H1 (cell line): Measurements from ENCODE around the gene NELFB. TPM values are rescaled to one million over a fixed set of nuclear protein-coding genes. Genes with fewer than 3 reads are reported as not detected.

ENCODE experiments used
- CTCF ChIA-PET: fragments of 300-600 bp; sonication (Branson Sonifier 250); formaldehyde crosslinking; loops from one replicate; lab custom pipeline; 2021; ENCODE audit not compliant: partially characterized antibody; lab: Charles Lee
- POLR2A ChIA-PET: fragments of 300-600 bp; sonication (Branson Sonifier 250); formaldehyde crosslinking; loops from one replicate; lab custom pipeline; 2021; ENCODE audit warnings: inconsistent platforms; ENCODE audit not compliant: partially characterized antibody; lab: Charles Lee
- DNase-seq, 2 experiments: peaks; one replicate each; pipeline versions ENCODE4 v3.0.0 to v3.0.0-alpha.2; 2010 to 2022; ENCODE audit warnings: low spot score in 2 of 2, low read depth in 1 of 2, mixed read lengths in 1 of 2
- FAIRE-seq: peaks from 2 replicates; lab custom pipeline; 2011; peaks lifted over from hg19 to GRCh38; lab: Jason Lieb, UNC
- H2AFZ ChIP-seq: 2 replicates; pipeline ENCODE4 v1.8.1; 2012; ENCODE audit warnings: low read length, inconsistent platforms
- H2AK5ac ChIP-seq: 2 replicates; pipeline ENCODE4 v1.6.1; 2013; ENCODE audit warnings: low read depth, low read length
- H2BK120ac ChIP-seq: replicated peaks from 2 replicates; pipeline ENCODE3; 2013; ENCODE audit warnings: low read depth, low read length, inconsistent platforms
- H2BK12ac ChIP-seq: 2 replicates; pipeline ENCODE4 v1.6.1; 2013; ENCODE audit warnings: low read depth, low read length
- H2BK15ac ChIP-seq: 2 replicates; pipeline ENCODE4 v1.6.1; 2013; ENCODE audit warnings: low read length
- H2BK20ac ChIP-seq: 2 replicates; pipeline ENCODE4 v1.6.1; 2013; ENCODE audit warnings: low read length
- H2BK5ac ChIP-seq: 2 replicates; pipeline ENCODE4 v1.6.1; 2013; ENCODE audit warnings: low read depth, low read length
- H3K14ac ChIP-seq: 2 replicates; pipeline ENCODE4 v1.6.1; 2013; ENCODE audit warnings: inconsistent platforms; ENCODE audit not compliant: insufficient read length
- H3K18ac ChIP-seq: 2 replicates; pipeline ENCODE4 v1.6.1; 2013; ENCODE audit warnings: low read length; ENCODE audit errors: extremely low read depth
- H3K23ac ChIP-seq: 2 replicates; pipeline ENCODE4 v1.6.1; 2013; ENCODE audit warnings: inconsistent platforms; ENCODE audit not compliant: insufficient read length
- H3K23me2 ChIP-seq: 2 replicates; pipeline ENCODE4 v1.6.1; 2013; ENCODE audit warnings: low read depth, low read length
- H3K27ac ChIP-seq: 2 replicates; pipeline ENCODE4 v1.6.1; 2011; ENCODE audit warnings: low read depth, low read length, inconsistent platforms
- H3K27me3 ChIP-seq, 4 experiments: replicated peaks in 1 of 4; 1 replicate in 1 of 4; 2 replicates in 3 of 4; pipeline versions ENCODE4 v1.6.1 to v1.8.1; 2011 to 2013; ENCODE audit warnings: low read length in 3 of 4, mild to moderate bottlenecking in 3 of 4, inconsistent platforms in 2 of 4, mixed read lengths in 2 of 4, moderate library complexity in 1 of 4; ENCODE audit not compliant: control insufficient read depth in 3 of 4, insufficient read depth in 3 of 4; ENCODE audit errors: extremely low read depth in 1 of 4
- H3K36me3 ChIP-seq, 4 experiments: 2 replicates each; pipeline versions ENCODE4 v1.6.1 to v1.8.1; 2011 to 2013; ENCODE audit warnings: mild to moderate bottlenecking in 4 of 4, low read length in 3 of 4, moderate library complexity in 2 of 4, control low read depth in 1 of 4, inconsistent platforms in 1 of 4; ENCODE audit not compliant: insufficient read depth in 4 of 4, control insufficient read depth in 2 of 4
- H3K4ac ChIP-seq: replicated peaks from 2 replicates; pipeline ENCODE3; 2013; ENCODE audit warnings: low read length, low read depth, mixed read lengths, inconsistent platforms; ENCODE audit not compliant: insufficient read length
- H3K4me1 ChIP-seq, 4 experiments: replicated peaks in 1 of 4; 1 replicate in 1 of 4; 2 replicates in 3 of 4; pipeline versions ENCODE4 v1.6.1 to v1.8.1; 2011 to 2013; ENCODE audit warnings: low read length in 3 of 4, inconsistent platforms in 2 of 4, mixed read lengths in 1 of 4; ENCODE audit not compliant: insufficient read depth in 4 of 4, control insufficient read depth in 3 of 4
- H3K4me2 ChIP-seq, 2 experiments: 2 replicates each; pipeline versions ENCODE4 v1.6.1 to v1.8.1; 2011 to 2013; ENCODE audit warnings: low read depth in 2 of 2, low read length in 2 of 2, control low read depth in 1 of 2, inconsistent platforms in 1 of 2, mild to moderate bottlenecking in 1 of 2; ENCODE audit not compliant: insufficient read depth in 1 of 2
- H3K4me3 ChIP-seq, 4 experiments: fragments of 200-600, 300-600 bp in 1 of 4; sonication (generic), shearing (Covaris generic), sonication (Bioruptor Twin) in 1 of 4; 2 replicates each; pipeline versions ENCODE4 v1.5.1 to v1.8.1; 2011 to 2016; ENCODE audit warnings: low read length in 4 of 4, low read depth in 3 of 4, control low read depth in 2 of 4, inconsistent platforms in 2 of 4, mild to moderate bottlenecking in 2 of 4, mixed read lengths in 1 of 4, moderate library complexity in 1 of 4; ENCODE audit not compliant: insufficient read depth in 2 of 4; ENCODE audit errors: extremely low read depth in 1 of 4
- H3K56ac ChIP-seq: replicated peaks from 2 replicates; pipeline ENCODE3; 2013; ENCODE audit warnings: low read depth, mild to moderate bottlenecking, mixed read lengths, low read length, inconsistent platforms; ENCODE audit not compliant: insufficient read length
- H3K79me1 ChIP-seq: 2 replicates; pipeline ENCODE4 v1.6.1; 2013; ENCODE audit warnings: low read depth, low read length, control low read depth
- H3K79me2 ChIP-seq, 2 experiments: 2 replicates each; pipeline versions ENCODE4 v1.6.1 to v1.8.1; 2012 to 2013; ENCODE audit warnings: low read length in 2 of 2, mild to moderate bottlenecking in 2 of 2, inconsistent platforms in 1 of 2; ENCODE audit not compliant: insufficient read depth in 2 of 2, control insufficient read depth in 1 of 2
- H3K9ac ChIP-seq, 4 experiments: replicated peaks in 1 of 4; 1 replicate in 1 of 4; 2 replicates in 3 of 4; pipeline versions ENCODE4 v1.6.1 to v1.8.1; 2011 to 2013; ENCODE audit warnings: low read depth in 3 of 4, low read length in 3 of 4, control low read depth in 2 of 4, mild to moderate bottlenecking in 2 of 4, moderate library complexity in 2 of 4, inconsistent platforms in 1 of 4; ENCODE audit errors: extremely low read depth in 1 of 4
- H3K9me3 ChIP-seq, 2 experiments: 2 replicates each; pipeline versions ENCODE4 v1.6.1 to v1.8.1; 2012 to 2013; ENCODE audit warnings: mild to moderate bottlenecking in 2 of 2, moderate library complexity in 2 of 2, control low read depth in 1 of 2, inconsistent platforms in 1 of 2, low read depth in 1 of 2, low read length in 1 of 2, mixed read lengths in 1 of 2; ENCODE audit not compliant: insufficient read depth in 2 of 2
- H4K20me1 ChIP-seq, 2 experiments: replicated peaks in 1 of 2; 2 replicates each; pipeline versions ENCODE3 to v1.8.1; 2011 to 2013; ENCODE audit warnings: inconsistent platforms in 2 of 2, low read length in 2 of 2, mild to moderate bottlenecking in 1 of 2; ENCODE audit not compliant: insufficient read depth in 2 of 2, control insufficient read depth in 1 of 2
- H4K5ac ChIP-seq: 2 replicates; pipeline ENCODE4 v1.6.1; 2013; ENCODE audit warnings: low read length, low read depth, mixed read lengths, inconsistent platforms; ENCODE audit not compliant: insufficient read length
- H4K8ac ChIP-seq: 2 replicates; pipeline ENCODE4 v1.8.0; 2013; ENCODE audit warnings: mild to moderate bottlenecking, moderate library complexity, low read length, inconsistent platforms; ENCODE audit not compliant: insufficient read depth; ENCODE audit errors: extremely low read depth
- H4K91ac ChIP-seq: replicated peaks from 2 replicates; pipeline ENCODE3; 2013; ENCODE audit warnings: low read length, mixed read lengths, inconsistent platforms; ENCODE audit not compliant: insufficient read length
- CBX8 ChIP-seq: fragments of 300-800, 300-1000 bp; sonication (generic); IDR thresholded peaks from 2 replicates; pipeline ENCODE4 v1.7.1; 2016; ENCODE audit warnings: low read depth, low read length, borderline replicate concordance
- CEBPB ChIP-seq: IDR thresholded peaks from 2 replicates; pipeline ENCODE4 v1.6.1; 2012; ENCODE audit warnings: low read depth, low read length
- CREB1 ChIP-seq: IDR thresholded peaks from 2 replicates; pipeline ENCODE4 v1.6.1; 2012; ENCODE audit warnings: inconsistent platforms
- CTCF ChIP-seq, 3 experiments: IDR thresholded peaks; 1 replicate in 2 of 3; 2 replicates in 1 of 3; pipeline versions ENCODE4 v1.5.1 to v1.6.1; 2011; ENCODE audit warnings: low read length in 3 of 3, mild to moderate bottlenecking in 3 of 3, inconsistent platforms in 2 of 3, low read depth in 1 of 3, moderate library complexity in 1 of 3; ENCODE audit not compliant: insufficient read depth in 1 of 3; ENCODE audit errors: control extremely low read depth in 1 of 3
- GTF2F1 ChIP-seq: IDR thresholded peaks from 2 replicates; pipeline ENCODE4 v1.6.1; 2012; ENCODE audit warnings: low read depth, low read length, improper control_type of control experiment, borderline replicate concordance
- KDM1A ChIP-seq: fragments of 200-600, 300-600 bp; sonication (generic); IDR thresholded peaks from 2 replicates; pipeline ENCODE4 v1.7.1; 2016; ENCODE audit warnings: mild to moderate bottlenecking, low read length, borderline replicate concordance
- PHF8 ChIP-seq: fragments of 200-600 bp; sonication (generic); conservative IDR thresholded peaks from 2 replicates; pipeline ENCODE4 v1.7.1; 2012; ENCODE audit warnings: low read depth, mild to moderate bottlenecking, inconsistent platforms, low read length, moderate library complexity
- RXRA ChIP-seq: IDR thresholded peaks from 2 replicates; pipeline ENCODE4 v1.6.1; 2011; ENCODE audit warnings: low read depth, mild to moderate bottlenecking, low read length, moderate library complexity; ENCODE audit not compliant: insufficient read depth
- SP1 ChIP-seq: IDR thresholded peaks from 2 replicates; pipeline ENCODE4 v1.6.1; 2011; ENCODE audit warnings: low read depth, low read length
- TAF7 ChIP-seq: optimal IDR thresholded peaks from 2 replicates; pipeline ENCODE3; 2011; ENCODE audit warnings: low read depth, mild to moderate bottlenecking, inconsistent platforms, low read length, moderate library complexity, borderline replicate concordance
- TCF12 ChIP-seq: IDR thresholded peaks from 2 replicates; pipeline ENCODE4 v1.6.1; 2011; ENCODE audit warnings: low read depth, mild to moderate bottlenecking, low read length
- WGBS, 2 experiments: shearing (Covaris generic) in 1 of 2; methylation state at CpG; one replicate each; pipeline versions ENCODE4 v1.1.6 to v1.1.7; 2013 to 2015; ENCODE audit warnings: low lambda C conversion rate in 2 of 2, mixed read lengths in 2 of 2, inconsistent platforms in 1 of 2, low coverage in 1 of 2, missing lambda C conversion rate in 1 of 2; ENCODE audit not compliant: insufficient replicate concordance in 2 of 2, insufficient coverage in 1 of 2, insufficient read length in 1 of 2; ENCODE audit errors: extremely low coverage in 1 of 2, missing lambda C conversion rate in 1 of 2; 5-methylcytosine and 5-hydroxymethylcytosine counted together
- polyA plus RNA-seq, 7 experiments: library from polyadenylated mRNA; depleted of rRNA in 3 of 7; stranded (reverse) in 5 of 7; unstranded in 2 of 7; fragments of >200 nt in 5 of 7; fragments of 200-250 nt in 2 of 7; gene quantifications; 1 replicate in 5 of 7; 2 replicates in 1 of 7; 4 replicates in 1 of 7; pipeline versions ENCODE4 v1.2.1 to v1.2.3, GENCODE V29; 2011 to 2013; ENCODE audit warnings: missing spikeins in 2 of 7, mixed read lengths in 2 of 7
- total RNA-seq: library from RNA; stranded (reverse); fragmentation: NEBNext Ultra II Directional; extraction: Animal tissue kit (Norgen Biotek cat#: 25700); gene quantifications from 2 replicates; pipeline ENCODE4 v1.2.1, GENCODE V29; 2021

NELFB gene
- total and polyA plus RNA-seq, 2 of the 8 experiments (the other 6 are each of a cell fraction or from before 2014, with no cell fraction given): 57.6 to 78.0 TPM

- no peak within 1 kb of the TSS for H3K4ac ChIP-seq
- TF ChIP-seq CREB1 (no peak), TAF7 (no peak), CTCF (IDR thresholded peaks at IDR 0.05; ENCODE audit: control extremely low read depth in 1 of 3, insufficient read depth in 1 of 3, low read depth in 1 of 3, low read length in 3 of 3) (no peak), PHF8 (no peak), RXRA (no peak), SP1 (no peak), GTF2F1 (no peak), CBX8 (no peak), CEBPB (no peak), KDM1A (no peak), TCF12 (no peak)
Observed at GRCh38 chr9:137230705-137231371, 24.3 kb upstream of the NELFB start, which contains the start of gene SLC34A3. Gene SLC34A3, plus strand, starts transcription at chr9:137230901. Its CDS starts 802 bp downstream, at chr9:137231703.

More at GRCh38 chr9:137230705-137231371, 24.3 kb upstream of the NELFB start, which contains the start of gene SLC34A3:
- peaks cover 0 to 13% (median 2%) of the 10 kb centered on the region in 4 experiments; a peak in 5 of 7 replicates for H3K4me1 ChIP-seq
- no peak within 1 kb of the TSS for H3K23ac ChIP-seq
- no peak within 1 kb of the TSS for H3K56ac ChIP-seq
- H3K36me3 ChIP-seq: no peaks in the 10 kb centered on the region
- peaks cover 0 to 1% of the 10 kb centered on the region in 2 experiments for H4K20me1 ChIP-seq
- H2BK15ac ChIP-seq: no peak within 1 kb of the TSS
- no peak within 1 kb of the TSS for H2BK5ac ChIP-seq
- H4K5ac ChIP-seq: no peak within 1 kb of the TSS
- no peak within 1 kb of the TSS for H2BK120ac ChIP-seq
- no peak within 1 kb of the TSS for H2AK5ac ChIP-seq
- H4K91ac ChIP-seq: no peak within 1 kb of the TSS
- H2AFZ ChIP-seq: no peak within 1 kb of the TSS
- no peaks in the 10 kb centered on the region; a peak in 1 of 7 replicates for H3K27me3 ChIP-seq
- no peaks in the 10 kb centered on the region for H3K79me2 ChIP-seq
- peak within 1 kb of the TSS; percentile 71 for H4K8ac ChIP-seq
- no peaks in the 10 kb centered on the region for H3K9me3 ChIP-seq
- H3K4me3 ChIP-seq: no peak within 1 kb of the TSS
- ChIA-PET CTCF (interaction anchor here (0.8 to 20.2 kb wide), 5 partner anchors 11 to 201 kb away, joined by 3 to 204 read pairs (median 5); partner anchors contain the start of genes ANAPC2 and SSNA1), POLR2A (interaction anchor here (0.7 to 69.9 kb wide), 4 partner anchors 17 to 30 kb away, joined by 3 to 1462 read pairs (median 6); partner anchors contain the start of genes NELFB, STPG3, TOR4A and TPRN)
- no peak within 1 kb of the TSS for H2BK12ac ChIP-seq
- FAIRE-seq: no peak
- 89% methylated on average over 3 of the region's 14 CpGs; no CpG with 5 or more reads in 1 of the 2 experiments for WGBS, 2 experiments
- no peaks in the 10 kb centered on the region for H3K23me2 ChIP-seq
- no peak for DNase-seq
- no peak within 1 kb of the TSS for H2BK20ac ChIP-seq
- no peak within 1 kb of the TSS for H3K18ac ChIP-seq
- no peak within 1 kb of the TSS for H3K14ac ChIP-seq
- no peaks in the 10 kb centered on the region for H3K79me1 ChIP-seq
- no peak within 1 kb of the TSS for H3K9ac ChIP-seq
- no peak within 1 kb of the TSS for H3K4me2 ChIP-seq
- H3K27ac ChIP-seq: no peak within 1 kb of the TSS
